H1 (cell line): ENCODE measurements around the gene HIVEP3. TPM values are rescaled to one million over a fixed set of nuclear protein-coding genes. Genes with fewer than 3 reads are reported as not detected.

ENCODE experiments used
- CEBPB ChIP-seq: IDR thresholded peaks from 2 replicates; pipeline ENCODE4 v1.6.1; 2012; ENCODE audit warnings: low read depth, low read length
- polyA plus RNA-seq, 7 experiments: library from polyadenylated mRNA; depleted of rRNA in 3 of 7; stranded (reverse) in 5 of 7; unstranded in 2 of 7; fragments of >200 nt in 5 of 7; fragments of 200-250 nt in 2 of 7; gene quantifications; 1 replicate in 5 of 7; 2 replicates in 1 of 7; 4 replicates in 1 of 7; pipeline versions ENCODE4 v1.2.1 to v1.2.3, GENCODE V29; 2011 to 2013; ENCODE audit warnings: missing spikeins in 2 of 7, mixed read lengths in 2 of 7
- total RNA-seq: library from RNA; stranded (reverse); fragmentation: NEBNext Ultra II Directional; extraction: Animal tissue kit (Norgen Biotek cat#: 25700); gene quantifications from 2 replicates; pipeline ENCODE4 v1.2.1, GENCODE V29; 2021

The HIVEP3 gene
- total and polyA plus RNA-seq, 2 of the 8 experiments (the other 6 are each of a cell fraction or from before 2014, with no cell fraction given) = 0.24 to 0.69 TPM

- TF ChIP-seq CEBPB = no peak
Measured at GRCh38 chr1:41524676-41525675, 393.7 kb downstream of the HIVEP3 start (continued).
